Type B pancreatic cell (in vitro differentiated cells): ENCODE results near the gene MEI4. TPM values are rescaled to one million over a fixed set of nuclear protein-coding genes. Genes with fewer than 3 reads are reported as not detected.
"Not testable (repeated sequence)": the region's sequence is repeated elsewhere in the genome, so short reads cannot be mapped to it uniquely, and the experiment has no call there.

Experiments
- DNase-seq: peaks from one replicate; pipeline ENCODE4 v3.0.0; 2021; ENCODE audit warnings: mixed read lengths; ENCODE audit not compliant: unreplicated experiment; ENCODE audit errors: extremely low spot score
- H3K27ac Mint-ChIP-seq: 2 replicates; pipeline ENCODE4 v1.8.0; 2021; ENCODE audit warnings: mild to moderate bottlenecking, mixed read lengths
- H3K27me3 Mint-ChIP-seq: 2 replicates; pipeline ENCODE4 v1.8.0; 2021; ENCODE audit warnings: mixed read lengths
- H3K36me3 Mint-ChIP-seq: 2 replicates; pipeline ENCODE4 v1.8.0; 2021; ENCODE audit warnings: mixed read lengths
- H3K4me1 Mint-ChIP-seq: one replicate; pipeline ENCODE4 v1.8.0; 2021; ENCODE audit warnings: mixed read lengths; ENCODE audit not compliant: unreplicated experiment
- H3K4me3 Mint-ChIP-seq: 2 replicates; pipeline ENCODE4 v1.8.0; 2021; ENCODE audit warnings: mild to moderate bottlenecking, mixed read lengths
- H3K9me3 Mint-ChIP-seq: 2 replicates; pipeline ENCODE4 v1.8.0; 2021; ENCODE audit warnings: mixed read lengths
- CTCF ChIP-seq: fragments of 200-600 bp; sonication (generic); conservative IDR thresholded peaks from 2 replicates; pipeline ENCODE4 v1.5.0; 2021; ENCODE audit warnings: antibody characterized with exemption, mild to moderate bottlenecking
- total RNA-seq: library from RNA; stranded (reverse); gene quantifications from 2 replicates; pipeline ENCODE4 v1.2.1, GENCODE V29; 2021; ENCODE audit warnings: low replicate concordance

The MEI4 gene
- total RNA-seq, 1 donor from 2014 or later, result 0.29 TPM

- Mint-ChIP-seq H3K9me3 (no peaks in the 10 kb centered on the region), H3K36me3 (no peaks in the 10 kb centered on the region), H3K27me3 (no peaks in the 10 kb centered on the region), H3K27ac (no peak overlapping the region), H3K4me1 (no peaks in the 10 kb centered on the region), H3K4me3 (no peak overlapping the region)
- TF ChIP-seq CTCF, result no peak
- DNase-seq, result no peak
Measured at GRCh38 chr6:77633993-77634715, 18.7 kb upstream of the MEI4 start.

- Mint-ChIP-seq H3K4me3 (no peak overlapping the region), H3K4me1 (no peaks in the 10 kb centered on the region), H3K9me3 (no peaks in the 10 kb centered on the region), H3K27me3 (no peaks in the 10 kb centered on the region), H3K27ac (no peak overlapping the region), H3K36me3 (no peaks in the 10 kb centered on the region)
- TF ChIP-seq CTCF, result no peak
- no peak for DNase-seq
Measured at GRCh38 chr6:77638129-77638830, 14.6 kb upstream of the MEI4 start.

- no peaks in the 10 kb centered on the region for H3K36me3 Mint-ChIP-seq
- H3K4me3 Mint-ChIP-seq, result no peak overlapping the region
- peaks cover 3% of the 10 kb centered on the region for H3K27me3 Mint-ChIP-seq
- H3K4me1 Mint-ChIP-seq, result no peaks in the 10 kb centered on the region
- no peaks in the 10 kb centered on the region for H3K9me3 Mint-ChIP-seq
- DNase-seq, result no peak
- H3K27ac Mint-ChIP-seq, result no peak overlapping the region
- no peak for TF ChIP-seq CTCF
Measured at GRCh38 chr6:77644102-77644705, 8.6 kb upstream of the MEI4 start.

GRCh38 chr6:77650098-77650663, 2.7 kb upstream of the MEI4 start:
- no peak overlapping the region for H3K27ac Mint-ChIP-seq
- no peaks in the 10 kb centered on the region for H3K9me3 Mint-ChIP-seq
- peak overlapping the region; percentile 76 for H3K4me3 Mint-ChIP-seq
- DNase-seq, result peak; percentile 67
- peaks cover 3% of the 10 kb centered on the region for H3K27me3 Mint-ChIP-seq
- no peaks in the 10 kb centered on the region for H3K4me1 Mint-ChIP-seq
- H3K36me3 Mint-ChIP-seq, result no peaks in the 10 kb centered on the region
- TF ChIP-seq CTCF, result peak; percentile 57

GRCh38 chr6:77653816-77654215, 977 bp downstream of the MEI4 start:
- Mint-ChIP-seq H3K4me1 (no peaks in the 10 kb centered on the region), H3K27me3 (no peaks in the 10 kb centered on the region)
- no peak for DNase-seq

GRCh38 chr6:77655035-77655434, 2.2 kb downstream of the MEI4 start:
- H3K27ac Mint-ChIP-seq, H3K36me3 Mint-ChIP-seq, DNase-seq, H3K4me1 Mint-ChIP-seq, H3K4me3 Mint-ChIP-seq, H3K9me3 Mint-ChIP-seq, H3K27me3 Mint-ChIP-seq: not testable (repeated sequence)

More at GRCh38 chr6:77653816-77654215, 977 bp downstream of the MEI4 start:
- TF ChIP-seq CTCF, result no peak
- Mint-ChIP-seq H3K36me3 (no peaks in the 10 kb centered on the region), H3K27ac (no peak overlapping the region), H3K4me3 (no peak overlapping the region), H3K9me3 (no peaks in the 10 kb centered on the region)
